Fibroblast of lung (primary cell): ENCODE data around the gene CASKIN2. TPM values are rescaled to one million over a fixed set of nuclear protein-coding genes. Genes with fewer than 3 reads are reported as not detected.

Source experiments
- DNase-seq, 2 donors: peaks; one replicate each; pipeline versions ENCODE4 v3.0.0 to v3.0.0-alpha.2; 2010; ENCODE audit warnings: low read depth in 2 of 2
- H2AFZ ChIP-seq: 2 replicates; pipeline ENCODE4 v1.5.1; 2012; ENCODE audit warnings: low read length, control low read depth, inconsistent platforms
- H3K27ac ChIP-seq: 2 replicates; pipeline ENCODE4 v1.5.1; 2011; ENCODE audit warnings: low read length, control low read depth; ENCODE audit not compliant: insufficient read depth
- H3K27me3 ChIP-seq: 2 replicates; pipeline ENCODE4 v1.5.1; 2011; ENCODE audit warnings: mild to moderate bottlenecking, low read length; ENCODE audit not compliant: control insufficient read depth, insufficient read depth
- H3K36me3 ChIP-seq: 2 replicates; pipeline ENCODE4 v1.5.1; 2011; ENCODE audit warnings: low read length; ENCODE audit not compliant: control insufficient read depth, insufficient read depth
- H3K4me1 ChIP-seq: 2 replicates; pipeline ENCODE4 v1.5.1; 2011; ENCODE audit warnings: low read length; ENCODE audit not compliant: control insufficient read depth, insufficient read depth; ENCODE audit errors: extremely low read depth
- H3K4me2 ChIP-seq: 2 replicates; pipeline ENCODE4 v1.5.1; 2011; ENCODE audit warnings: low read length, control low read depth; ENCODE audit not compliant: insufficient read depth; ENCODE audit errors: extremely low read depth
- H3K4me3 ChIP-seq, 4 experiments: fragments of 200-600 bp in 1 of 4; sonication (generic) in 1 of 4; replicated peaks in 1 of 4; 2 replicates each; pipeline ENCODE4 v1.5.1; 2011 to 2016; ENCODE audit warnings: low read length in 4 of 4, low read depth in 3 of 4, mild to moderate bottlenecking in 3 of 4, control low read depth in 2 of 4, inconsistent platforms in 1 of 4, mixed read lengths in 1 of 4; ENCODE audit not compliant: insufficient read depth in 1 of 4; ENCODE audit errors: control extremely low read depth in 1 of 4
- H3K79me2 ChIP-seq: 2 replicates; pipeline ENCODE4 v1.5.1; 2012; ENCODE audit warnings: mild to moderate bottlenecking, low read length, inconsistent platforms; ENCODE audit not compliant: control insufficient read depth, insufficient read depth
- H3K9ac ChIP-seq: 2 replicates; pipeline ENCODE4 v1.5.1; 2011; ENCODE audit warnings: mild to moderate bottlenecking, low read length, control low read depth; ENCODE audit not compliant: insufficient read depth
- H3K9me3 ChIP-seq: 2 replicates; pipeline ENCODE4 v1.5.1; 2012; ENCODE audit warnings: low read depth, low read length; ENCODE audit not compliant: control insufficient read depth, insufficient read depth
- H4K20me1 ChIP-seq: 2 replicates; pipeline ENCODE4 v1.5.1; 2011; ENCODE audit warnings: low read length; ENCODE audit not compliant: control insufficient read depth, insufficient read depth; ENCODE audit errors: extremely low read depth
- CTCF ChIP-seq, 2 donors: IDR thresholded peaks in 1 of 2; conservative IDR thresholded peaks in 1 of 2; 1 replicate in 1 of 2; 2 replicates in 1 of 2; pipeline ENCODE4 v1.5.1; 2011 to 2012; ENCODE audit warnings: low read length in 2 of 2, control low read depth in 1 of 2, inconsistent platforms in 1 of 2, low read depth in 1 of 2, mild to moderate bottlenecking in 1 of 2
- EZH2 ChIP-seq: IDR thresholded peaks from 2 replicates; pipeline ENCODE4 v1.5.1; 2012; ENCODE audit warnings: low read length, control low read depth, mild to moderate bottlenecking; ENCODE audit errors: missing control alignments
- polyA plus RNA-seq, 2 donors: library from polyadenylated mRNA; depleted of rRNA in 1 of 2; stranded (reverse) in 1 of 2; unstranded in 1 of 2; fragments of >200 nt; gene quantifications; 2 replicates each; pipeline ENCODE4 v1.2.1, GENCODE V29; 2011 to 2012; ENCODE audit warnings: missing spikeins in 1 of 2
- total RNA-seq: library from RNA; depleted of rRNA; stranded (reverse); fragments of >200 nt; gene quantifications from 2 replicates; pipeline ENCODE4 v1.2.1, GENCODE V29; 2014

Gene CASKIN2
- total and polyA plus RNA-seq, 2 donors (not counting 1 experiment from before 2014, with no cell fraction given) = 3.4 to 8.3 TPM

GRCh38 chr17:75502721-75503329 lies 12.5 kb downstream of the CASKIN2 start:
- peaks cover 16% of the 10 kb centered on the region for H3K36me3 ChIP-seq
- no peak overlapping the region for H3K4me2 ChIP-seq
- no peaks in the 10 kb centered on the region for H3K79me2 ChIP-seq
- no peaks in the 10 kb centered on the region for H3K9me3 ChIP-seq
- no peak overlapping the region for H3K27ac ChIP-seq
- no peaks in the 10 kb centered on the region for H3K27me3 ChIP-seq
- no peak overlapping the region for H3K9ac ChIP-seq
- no peaks in the 10 kb centered on the region for H4K20me1 ChIP-seq
- no peak for DNase-seq
- no peak overlapping the region for H2AFZ ChIP-seq
- H3K4me3 ChIP-seq = no peak overlapping the region
- no peaks in the 10 kb centered on the region for H3K4me1 ChIP-seq
- TF ChIP-seq CTCF (conservative IDR thresholded peaks at IDR 0.05 in 1 of 2, IDR thresholded peaks at IDR 0.05 in 1 of 2; ENCODE audit: low read depth in 1 of 2, low read length in 2 of 2) = no peak
- TF ChIP-seq EZH2 = no peak

GRCh38 chr17:75502072-75502720 lies 13.1 kb downstream of the CASKIN2 start:
- H3K27ac ChIP-seq = no peak overlapping the region
- TF ChIP-seq CTCF (conservative IDR thresholded peaks at IDR 0.05 in 1 of 2, IDR thresholded peaks at IDR 0.05 in 1 of 2; ENCODE audit: low read depth in 1 of 2, low read length in 2 of 2) = no peak
- TF ChIP-seq EZH2 = no peak
- peaks cover 18% of the 10 kb centered on the region for H3K36me3 ChIP-seq
- no peak overlapping the region for H2AFZ ChIP-seq
- H3K27me3 ChIP-seq = no peaks in the 10 kb centered on the region
- H4K20me1 ChIP-seq = no peaks in the 10 kb centered on the region
- no peak for DNase-seq
- H3K4me2 ChIP-seq = no peak overlapping the region
- H3K4me1 ChIP-seq = no peaks in the 10 kb centered on the region
- no peaks in the 10 kb centered on the region for H3K79me2 ChIP-seq
- no peak overlapping the region for H3K9ac ChIP-seq
- H3K9me3 ChIP-seq = no peaks in the 10 kb centered on the region
- H3K4me3 ChIP-seq = no peak overlapping the region

GRCh38 chr17:75501378-75502071 lies 13.8 kb downstream of the CASKIN2 start:
- H3K4me2 ChIP-seq = no peak overlapping the region
- no peaks in the 10 kb centered on the region for H4K20me1 ChIP-seq
- H3K4me1 ChIP-seq = no peaks in the 10 kb centered on the region
- no peak overlapping the region for H3K4me3 ChIP-seq
- no peak for DNase-seq
- H3K79me2 ChIP-seq = no peaks in the 10 kb centered on the region
- no peak overlapping the region for H2AFZ ChIP-seq
- H3K36me3 ChIP-seq = peaks cover 14% of the 10 kb centered on the region
- H3K27ac ChIP-seq = no peak overlapping the region
- no peak overlapping the region for H3K9ac ChIP-seq
- H3K27me3 ChIP-seq = no peaks in the 10 kb centered on the region
- no peaks in the 10 kb centered on the region for H3K9me3 ChIP-seq
- no peak for TF ChIP-seq CTCF (conservative IDR thresholded peaks at IDR 0.05 in 1 of 2, IDR thresholded peaks at IDR 0.05 in 1 of 2; ENCODE audit: low read depth in 1 of 2, low read length in 2 of 2)
- TF ChIP-seq EZH2 = no peak
